HEK293T (cell line): ENCODE results near the gene STAC.
"Not testable (repeated sequence)": the region's sequence is repeated elsewhere in the genome, so short reads cannot be mapped to it uniquely, and the experiment has no call there.

Experiments used
- CTCF ChIA-PET: fragments of 350-600 bp; formaldehyde crosslinking; extraction: SDS; loops from one replicate; lab custom pipeline; 2021; ENCODE audit warnings: antibody characterized with exemption, inconsistent platforms; lab: Yijun Ruan, JAX
- POLR2A ChIA-PET: fragments of 350-600 bp; formaldehyde crosslinking; extraction: SDS; loops from one replicate; lab custom pipeline; 2020; ENCODE audit warnings: antibody characterized with exemption, inconsistent platforms; lab: Yijun Ruan, JAX
- DNase-seq: peaks from one replicate; pipeline ENCODE4 v3.0.0; 2012; ENCODE audit warnings: mixed read lengths; ENCODE audit errors: extremely low spot score
- ARNT ChIP-seq: fragments of 450-650 bp; IDR thresholded peaks from 2 replicates; pipeline ENCODE4 v1.6.1; 2017; ENCODE audit warnings: mild to moderate bottlenecking
- BHLHE40 ChIP-seq: fragments of 450-650 bp; IDR thresholded peaks from 2 replicates; pipeline ENCODE4 v1.6.1; 2016; ENCODE audit warnings: mild to moderate bottlenecking, moderate library complexity, borderline replicate concordance
- CTBP1 ChIP-seq: fragments of 450-650 bp; IDR thresholded peaks from 2 replicates; pipeline ENCODE4 v1.6.1; 2016; ENCODE audit warnings: borderline replicate concordance
- ELF4 ChIP-seq: fragments of 450-650 bp; IDR thresholded peaks from 2 replicates; pipeline ENCODE4 v1.6.1; 2017; ENCODE audit warnings: antibody characterized with exemption
- FOXA1 ChIP-seq: fragments of 450-650 bp; IDR thresholded peaks from 2 replicates; pipeline ENCODE4 v1.6.1; 2016; ENCODE audit warnings: mild to moderate bottlenecking
- FOXK2 ChIP-seq: fragments of 450-650 bp; IDR thresholded peaks from 2 replicates; pipeline ENCODE4 v1.6.1; 2016; ENCODE audit warnings: mild to moderate bottlenecking
- FOXM1 ChIP-seq: fragments of 450-650 bp; IDR thresholded peaks from 2 replicates; pipeline ENCODE4 v1.6.1; 2017; ENCODE audit warnings: mild to moderate bottlenecking, borderline replicate concordance
- HDGF ChIP-seq: fragments of 450-650 bp; IDR thresholded peaks from 2 replicates; pipeline ENCODE4 v1.6.1; 2017; ENCODE audit warnings: antibody characterized with exemption, borderline replicate concordance
- L3MBTL2 ChIP-seq: fragments of 450-650 bp; conservative IDR thresholded peaks from 2 replicates; pipeline ENCODE4 v1.6.1; 2016; ENCODE audit warnings: mild to moderate bottlenecking
- LEF1 ChIP-seq: fragments of 450-650 bp; IDR thresholded peaks from 2 replicates; pipeline ENCODE4 v1.6.1; 2017; ENCODE audit warnings: mild to moderate bottlenecking, borderline replicate concordance
- NFRKB ChIP-seq: fragments of 450-650 bp; IDR thresholded peaks from 2 replicates; pipeline ENCODE4 v1.6.1; 2016; ENCODE audit warnings: mild to moderate bottlenecking, moderate library complexity
- SP1 ChIP-seq: fragments of 450-650 bp; IDR thresholded peaks from 2 replicates; pipeline ENCODE4 v1.6.1; 2017
- SUZ12 ChIP-seq: fragments of 450-650 bp; IDR thresholded peaks from 2 replicates; pipeline ENCODE4 v1.6.1; 2016; ENCODE audit warnings: mild to moderate bottlenecking
- TARDBP ChIP-seq: fragments of 450-650 bp; IDR thresholded peaks from 2 replicates; pipeline ENCODE4 v1.6.1; 2016
- ZNF384 ChIP-seq: fragments of 450-650 bp; IDR thresholded peaks from 2 replicates; pipeline ENCODE4 v1.6.1; 2016
- TF ChIP-seq, protein P1 (sequence below): fragments of 450-650 bp; IDR thresholded peaks from 2 replicates; pipeline ENCODE4 v1.6.1; 2016

STAC gene

DNA sequence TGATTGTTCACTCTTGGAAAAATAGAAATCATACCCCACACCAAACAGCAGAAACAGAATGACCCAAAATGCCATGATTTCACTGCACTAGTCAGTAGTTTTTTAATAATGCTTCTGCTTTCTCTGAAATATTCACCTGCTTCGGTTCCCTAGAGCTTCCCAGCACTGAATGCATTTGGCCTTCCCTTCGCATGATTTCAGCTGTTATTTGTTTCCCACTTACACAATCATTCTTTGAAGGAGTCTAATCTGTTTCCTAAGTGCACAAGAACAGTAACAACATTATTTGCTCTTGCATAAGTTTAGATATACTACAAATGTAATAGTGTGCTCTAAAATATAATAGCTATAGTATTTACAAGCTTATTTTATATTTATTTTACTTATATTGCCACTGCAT, 178.7 kb downstream of the STAC start:
- ChIA-PET CTCF (no interaction called here), POLR2A (no interaction called here)
- no peak for DNase-seq
- TF ChIP-seq BHLHE40 (no peak), NFRKB (no peak), SP1 (no peak), TARDBP (no peak), FOXK2 (no peak), FOXA1 (no peak), LEF1 (no peak), CTBP1 (no peak), L3MBTL2 (no peak), FOXM1 (no peak), ARNT (no peak), SUZ12 (no peak), HDGF (no peak), ZNF384 (no peak), ELF4 (no peak)
- TF ChIP-seq, protein P1, sequence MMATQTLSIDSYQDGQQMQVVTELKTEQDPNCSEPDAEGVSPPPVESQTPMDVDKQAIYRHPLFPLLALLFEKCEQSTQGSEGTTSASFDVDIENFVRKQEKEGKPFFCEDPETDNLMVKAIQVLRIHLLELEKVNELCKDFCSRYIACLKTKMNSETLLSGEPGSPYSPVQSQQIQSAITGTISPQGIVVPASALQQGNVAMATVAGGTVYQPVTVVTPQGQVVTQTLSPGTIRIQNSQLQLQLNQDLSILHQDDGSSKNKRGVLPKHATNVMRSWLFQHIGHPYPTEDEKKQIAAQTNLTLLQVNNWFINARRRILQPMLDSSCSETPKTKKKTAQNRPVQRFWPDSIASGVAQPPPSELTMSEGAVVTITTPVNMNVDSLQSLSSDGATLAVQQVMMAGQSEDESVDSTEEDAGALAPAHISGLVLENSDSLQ: no peak

DNA sequence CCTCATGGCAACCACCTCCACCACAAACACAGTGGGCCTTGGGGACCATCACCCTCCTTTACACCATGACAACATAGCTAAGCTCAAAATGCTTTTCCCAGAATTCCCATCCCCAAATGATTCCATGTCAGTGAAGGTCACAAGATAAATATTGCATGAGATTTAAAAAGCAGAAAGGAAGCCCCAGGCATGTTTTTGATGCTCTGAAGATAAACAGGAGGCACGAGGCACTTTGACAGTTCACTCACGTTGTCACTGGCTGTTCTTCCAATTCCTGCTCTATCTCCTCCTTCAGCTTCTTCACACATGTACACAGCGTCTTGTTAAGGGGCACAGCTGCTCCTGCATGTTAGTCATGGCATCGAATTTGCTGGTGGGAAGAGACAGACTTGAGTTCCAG, 180.4 kb downstream of the STAC start:
- CTCF ChIA-PET: no interaction called here
- POLR2A ChIA-PET: no interaction called here
- TF ChIP-seq ELF4 (no peak), L3MBTL2 (no peak), FOXM1 (no peak), CTBP1 (no peak), TARDBP (no peak), HDGF (no peak), SP1 (no peak)
- TF ChIP-seq, protein P1: no peak
- no peak for DNase-seq

DNA sequence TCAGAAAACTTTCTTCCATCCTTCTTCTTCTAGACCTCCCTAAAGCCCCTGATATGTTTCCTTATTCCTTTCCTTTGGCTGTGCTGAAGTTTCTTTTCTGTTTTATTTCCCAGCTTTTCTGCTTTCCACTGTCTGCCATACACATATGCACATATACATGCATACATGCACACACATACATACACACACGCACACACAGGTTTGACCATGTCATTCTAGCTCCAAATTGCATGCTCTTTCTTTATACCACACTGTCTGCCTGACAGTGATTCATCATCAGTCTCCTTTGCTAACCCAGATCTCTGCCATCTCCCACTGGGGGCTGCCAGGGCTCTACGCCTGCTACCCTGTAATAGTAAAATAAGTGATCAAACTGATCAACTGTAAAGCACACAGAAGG, 181.3 kb downstream of the STAC start:
- ChIA-PET CTCF (interaction anchor here (0.8 kb wide), 1 partner anchor 1406 kb away, joined by 4 read pairs; no protein-coding TSS in a partner anchor), POLR2A (no interaction called here)
- TF ChIP-seq NFRKB: no peak
- no peak for TF ChIP-seq SP1
- TF ChIP-seq FOXA1: no peak
- TF ChIP-seq, protein P1: no peak
- no peak for TF ChIP-seq LEF1
- TF ChIP-seq L3MBTL2: no peak
- no peak for TF ChIP-seq ZNF384
- no peak for TF ChIP-seq ELF4
- DNase-seq: no peak

DNA sequence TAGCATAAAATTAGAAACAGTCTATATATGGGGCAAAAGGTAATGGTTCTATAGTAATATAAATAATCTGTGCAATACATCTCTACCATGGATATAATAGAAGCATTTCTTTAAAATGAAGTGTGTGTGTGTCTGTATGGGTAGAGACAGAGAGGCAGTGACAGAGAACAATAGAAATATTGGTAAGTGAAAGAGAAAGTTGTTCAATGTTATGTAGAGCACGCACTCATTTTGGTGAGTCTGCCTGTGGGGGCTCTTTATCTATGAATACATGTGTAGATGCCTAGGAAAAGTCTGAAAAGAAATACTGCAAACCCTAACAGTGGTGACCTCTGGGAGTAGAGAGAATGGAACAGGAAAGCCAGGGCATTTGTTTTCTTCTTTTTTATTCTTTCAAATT, 182.6 kb downstream of the STAC start:
- ChIA-PET POLR2A (no interaction called here), CTCF (interaction anchor here (0.9 kb wide), 1 partner anchor 616 kb away, joined by 3 read pairs; no protein-coding TSS in a partner anchor)
- TF ChIP-seq, protein P1: no peak
- TF ChIP-seq HDGF (no peak), ARNT (no peak), SP1 (no peak), CTBP1 (no peak)
- no peak for DNase-seq

DNA sequence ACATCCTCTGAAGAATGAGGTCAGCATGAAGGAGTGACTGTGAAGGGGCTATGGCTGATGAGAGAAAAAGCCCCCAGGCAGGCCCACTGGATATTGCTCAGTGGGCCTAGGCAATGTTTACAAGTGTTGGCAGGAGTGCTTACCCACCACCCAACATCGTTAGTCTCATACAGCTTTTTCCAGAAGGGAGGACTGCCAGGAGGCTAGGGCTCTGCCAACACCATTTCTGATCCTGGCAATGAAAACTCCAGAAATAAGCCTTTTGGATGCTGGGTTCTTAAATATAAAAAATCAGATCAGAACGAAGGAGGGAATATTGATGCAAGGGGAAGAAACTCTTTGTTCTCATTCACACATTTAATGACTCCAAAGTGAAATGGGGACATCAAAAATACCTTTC, 194.9 kb downstream of the STAC start:
- DNase-seq: no peak
- TF ChIP-seq SP1 (no peak), FOXK2 (no peak), HDGF (no peak), FOXM1 (no peak), ZNF384 (no peak)
- POLR2A ChIA-PET: no interaction called here
- CTCF ChIA-PET: no interaction called here

DNA sequence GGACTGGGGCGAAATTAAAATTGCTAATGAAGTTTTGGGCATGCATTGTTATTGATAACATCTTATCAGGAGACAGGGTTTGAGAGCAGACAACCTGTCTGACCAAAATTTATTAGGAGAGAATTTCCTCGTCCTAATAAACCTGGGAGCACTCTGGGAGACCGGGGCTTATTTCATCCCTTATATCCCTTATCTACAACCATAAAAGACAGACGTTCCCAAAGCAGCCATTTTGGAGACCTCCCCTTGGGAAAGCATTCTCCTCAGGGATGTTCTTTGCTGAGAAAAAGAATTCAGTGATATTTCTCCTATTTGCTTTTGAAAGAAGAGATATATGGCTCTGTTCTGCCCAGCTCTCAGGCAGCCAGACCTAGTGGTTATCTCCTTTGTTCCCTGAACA, 198.1 kb downstream of the STAC start:
- POLR2A ChIA-PET, CTCF ChIA-PET, DNase-seq: not testable (repeated sequence)

DNA sequence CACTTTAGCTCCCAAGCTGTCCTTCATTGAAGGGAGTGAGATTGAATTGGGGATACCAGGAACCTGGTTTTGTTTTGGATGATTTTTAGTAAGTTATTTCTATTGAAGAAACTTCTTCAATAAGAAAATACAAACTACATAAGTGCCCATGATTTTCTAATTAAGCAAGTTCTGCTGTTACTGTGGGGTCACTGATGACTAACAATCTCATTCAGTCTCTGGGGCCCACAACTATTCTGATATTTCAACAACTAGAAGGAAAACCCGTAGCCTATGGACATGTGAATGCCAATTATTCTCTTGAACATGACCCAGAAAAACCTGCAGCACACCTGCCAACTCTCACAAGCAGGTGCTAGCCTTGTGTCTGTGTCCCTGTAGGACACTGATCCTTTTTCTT, 199.4 kb downstream of the STAC start:
- ChIA-PET POLR2A (no interaction called here), CTCF (no interaction called here)
- no peak for TF ChIP-seq ZNF384
- TF ChIP-seq HDGF: no peak
- TF ChIP-seq TARDBP: no peak
- TF ChIP-seq FOXK2: no peak
- TF ChIP-seq FOXA1: no peak
- TF ChIP-seq CTBP1: no peak
- no peak for TF ChIP-seq ELF4
- TF ChIP-seq BHLHE40: no peak
- TF ChIP-seq ARNT: no peak
- no peak for TF ChIP-seq FOXM1
- TF ChIP-seq L3MBTL2: no peak
- TF ChIP-seq LEF1: no peak
- TF ChIP-seq SP1: no peak
- no peak for DNase-seq
